HTERT RPE-1 (cell line): ENCODE measurements around the gene PRKAG1.

Source experiments
- in situ Hi-C: fragments of 300-500 bp; cut with MboI; formaldehyde crosslinking; loops from 4 replicates; pipeline ENCODE4 v1.14.3; 2020; ENCODE audit warnings: low sequenced_read_pairs

The PRKAG1 gene

DNA sequence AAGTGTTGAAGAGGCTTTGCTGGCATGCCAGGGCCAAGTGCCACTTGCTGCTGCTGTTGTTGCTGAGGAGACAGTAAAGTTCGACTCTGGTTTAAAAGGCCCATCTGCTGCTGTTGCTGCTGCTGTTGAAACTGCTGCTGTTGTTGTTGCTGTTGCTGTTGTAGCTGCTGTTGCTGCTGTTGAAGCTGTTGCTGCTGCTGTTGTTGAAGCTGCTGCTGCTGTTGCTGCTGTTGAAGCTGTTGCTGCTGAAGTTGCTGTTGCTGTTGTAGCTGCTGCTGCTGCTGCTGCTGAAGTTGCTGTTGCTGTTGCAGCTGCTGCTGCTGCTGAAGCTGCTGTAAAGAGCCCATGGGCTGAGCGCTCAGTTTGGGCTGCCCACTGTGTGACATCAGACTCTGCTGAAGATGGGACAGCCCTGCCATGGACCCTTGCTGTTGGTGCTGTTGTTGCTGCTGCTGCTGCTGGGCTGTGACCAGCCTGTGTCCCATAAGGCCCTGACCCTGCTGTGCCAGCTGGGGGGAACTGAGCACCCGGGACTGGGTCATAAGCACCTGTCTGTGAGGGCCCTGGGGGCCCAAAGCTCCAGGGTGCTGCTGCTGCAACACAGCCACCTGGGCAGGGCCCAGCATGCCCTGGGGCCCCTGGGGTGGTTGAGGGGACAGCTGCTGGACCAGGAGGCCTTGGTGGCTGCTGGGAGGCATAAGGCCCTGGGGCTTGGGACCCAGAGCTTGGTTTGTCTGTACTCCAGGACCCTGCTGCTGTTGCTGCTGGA, 14.3 kb upstream of the PRKAG1 start:
- in situ Hi-C loops = no loop called here

GRCh38 chr12:49032276-49032675, 13.7 kb upstream of the PRKAG1 start:
- in situ Hi-C loops = no loop called here

- in situ Hi-C loops = no loop called here
Observed at GRCh38 chr12:49031573-49032161, 13.1 kb upstream of the PRKAG1 start.

GRCh38 chr12:49030714-49031572, 12.4 kb upstream of the PRKAG1 start:
- in situ Hi-C loops = no loop called here

DNA sequence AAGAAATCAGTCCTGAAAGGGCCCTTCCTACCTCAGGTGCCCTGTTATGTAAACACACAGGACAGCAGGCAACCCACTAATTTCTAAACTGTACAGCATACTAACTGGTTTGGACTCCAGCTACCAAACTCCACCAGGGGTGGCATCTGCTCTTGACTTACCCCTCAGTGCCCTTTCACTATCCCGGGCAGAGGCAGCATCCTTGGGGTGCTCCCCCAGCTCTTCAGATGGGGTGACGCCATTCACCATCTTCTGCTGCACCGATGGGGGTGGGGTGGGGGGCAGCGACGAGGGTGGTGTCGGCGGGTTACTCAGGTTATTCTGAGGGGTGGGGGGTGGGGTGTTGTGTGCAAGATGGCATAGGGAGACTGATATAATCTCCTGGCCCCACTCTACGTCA, 11.5 kb upstream of the PRKAG1 start:
- in situ Hi-C loops = no loop called here

DNA sequence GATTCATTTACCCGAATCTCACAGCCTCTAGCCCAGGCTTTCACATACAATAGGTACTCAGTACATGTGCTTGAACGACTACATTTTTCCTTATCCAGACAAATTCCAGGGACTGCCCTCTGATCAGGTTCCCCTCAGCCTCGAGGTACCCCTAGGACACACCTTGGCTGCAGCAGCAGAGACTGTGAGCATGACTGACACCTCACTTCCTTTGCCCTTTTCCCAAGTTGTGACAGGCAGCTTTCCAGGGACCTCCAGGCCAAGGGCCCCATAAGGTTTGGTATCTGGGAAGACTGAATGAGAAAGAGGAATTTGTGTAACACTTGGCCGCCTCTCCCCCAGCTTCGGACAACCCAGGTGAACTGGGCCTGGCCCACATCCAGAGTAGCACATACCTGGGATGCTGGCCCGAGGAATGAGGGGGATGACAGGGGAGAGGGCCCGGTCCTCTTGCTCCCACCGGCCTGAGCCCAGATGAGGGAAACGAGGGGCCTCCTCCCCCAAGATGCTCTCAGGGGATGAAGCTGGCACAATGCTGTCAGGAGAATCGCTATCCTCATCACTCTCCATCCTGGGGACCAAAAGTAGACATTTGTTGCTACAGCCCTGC, 10.2 kb upstream of the PRKAG1 start:
- in situ Hi-C loops = no loop called here

DNA sequence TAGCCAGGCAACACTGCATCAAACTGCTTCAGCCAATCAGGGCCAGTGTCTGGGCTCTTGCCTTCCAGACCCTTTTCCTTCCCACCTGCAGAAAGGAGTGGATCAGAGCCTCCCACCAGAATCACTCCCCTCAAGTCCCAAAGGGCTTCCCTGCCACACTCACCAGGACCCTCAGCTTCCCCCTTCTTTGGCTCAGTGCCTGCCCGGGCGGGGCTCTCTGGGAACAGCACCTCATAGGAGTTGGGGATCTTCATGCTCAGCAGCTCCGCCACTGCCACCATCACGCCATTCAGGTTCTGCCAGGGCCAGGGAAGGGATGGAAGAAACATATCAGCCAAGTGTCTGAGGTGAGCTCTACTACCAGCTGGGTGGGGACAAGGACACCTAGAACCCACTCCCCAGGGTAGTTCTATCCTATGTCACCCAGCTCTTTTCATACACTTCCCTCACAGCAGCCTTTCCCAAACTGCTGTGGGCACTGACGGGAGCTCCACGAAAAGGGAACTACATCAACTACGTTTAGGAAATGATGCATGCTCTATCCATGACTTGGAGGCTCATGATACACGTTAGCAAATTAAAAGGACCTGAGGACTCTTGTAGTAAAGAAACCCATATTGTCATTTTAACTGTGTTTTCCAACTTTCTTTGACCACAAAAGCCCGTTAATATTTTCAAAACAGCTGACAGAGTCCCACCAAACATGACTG, 9.4 kb upstream of the PRKAG1 start:
- in situ Hi-C loops = no loop called here

DNA sequence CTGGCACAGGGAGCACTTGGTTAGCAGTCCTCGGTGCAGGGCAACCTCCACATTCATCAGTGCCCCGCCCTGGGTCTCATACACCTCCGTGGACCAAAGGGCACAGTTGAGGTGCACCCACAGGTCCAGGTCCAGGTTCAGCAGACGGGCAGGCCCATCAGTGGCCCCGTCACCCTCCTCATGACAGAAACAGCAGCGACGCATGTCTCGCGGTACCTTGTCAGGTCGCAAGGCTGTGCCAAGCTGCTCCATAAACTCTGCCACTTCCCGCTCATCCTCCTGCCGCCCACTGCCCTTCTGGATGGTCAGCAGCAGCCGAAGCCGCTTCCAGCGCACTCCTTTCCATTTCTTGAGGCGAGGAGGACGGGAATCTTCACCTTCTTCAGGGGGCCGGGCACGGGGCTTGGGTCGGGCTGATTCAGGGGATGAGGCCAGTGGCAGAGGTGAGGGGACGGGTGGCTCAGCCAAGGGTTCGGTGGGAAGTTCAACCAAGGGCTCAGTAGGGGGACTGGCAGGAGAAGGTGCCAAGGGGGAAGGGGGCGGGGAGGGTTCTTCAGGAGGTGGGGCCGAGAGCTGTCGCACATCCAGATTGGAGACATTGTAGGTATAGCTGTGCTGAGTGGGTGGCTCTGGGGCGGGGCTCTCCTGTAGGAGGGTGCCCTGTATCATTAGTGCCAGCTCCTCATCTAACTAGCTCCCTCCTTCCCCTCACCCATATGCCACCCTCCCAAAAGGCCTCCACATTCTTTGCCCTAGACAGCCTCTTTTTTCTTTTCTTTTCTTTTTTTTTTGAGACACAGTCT, 8.3 kb upstream of the PRKAG1 start:
- in situ Hi-C loops = no loop called here

DNA sequence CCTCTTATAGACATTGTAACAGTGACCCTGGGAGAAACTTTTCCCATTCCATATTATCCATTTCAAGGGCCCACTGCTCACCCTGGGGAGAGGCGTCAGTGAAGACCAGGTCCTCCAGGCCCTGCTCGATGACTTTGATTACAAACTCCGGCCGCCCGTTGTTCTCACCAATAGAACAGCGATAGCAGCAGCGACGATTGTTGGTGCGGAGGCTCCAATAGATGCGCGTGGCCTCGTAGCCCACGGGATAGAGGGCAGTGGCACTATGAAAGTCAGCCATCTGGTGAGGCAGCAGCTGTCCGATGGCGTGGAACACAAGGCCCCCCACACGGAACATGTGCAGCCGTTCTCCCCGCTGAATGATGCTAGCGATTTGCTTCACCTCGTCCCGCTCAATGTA, 7.5 kb upstream of the PRKAG1 start:
- in situ Hi-C loops = no loop called here

GRCh38 chr12:49025463-49025862, 6.9 kb upstream of the PRKAG1 start:
- in situ Hi-C loops = no loop called here

DNA sequence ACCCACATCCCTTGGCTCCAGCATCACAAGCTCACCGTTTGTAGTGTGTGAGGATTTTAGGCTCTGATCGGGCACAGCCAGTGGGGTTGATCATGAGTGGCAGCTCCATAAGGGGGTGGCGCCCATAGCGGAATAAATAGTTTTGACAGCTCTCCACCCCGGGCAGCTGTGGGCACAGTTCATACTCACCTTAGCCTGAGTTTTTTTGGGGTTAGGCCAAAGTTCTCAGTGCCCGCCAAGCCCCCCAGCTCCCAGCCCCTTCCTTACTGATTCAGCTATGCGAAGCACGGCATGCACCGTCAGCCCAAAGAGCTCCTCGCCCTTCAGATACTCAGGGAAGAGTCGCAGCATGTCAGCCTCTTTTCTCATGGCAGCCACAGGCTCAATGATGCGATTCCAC, 6.0 kb upstream of the PRKAG1 start:
- in situ Hi-C loops = no loop called here

- in situ Hi-C loops = no loop called here
Observed at GRCh38 chr12:49023812-49024211, 5.2 kb upstream of the PRKAG1 start.

GRCh38 chr12:49022558-49023178, 4.1 kb upstream of the PRKAG1 start:
- in situ Hi-C loops = no loop called here

GRCh38 chr12:49021292-49021915, 2.8 kb upstream of the PRKAG1 start:
- in situ Hi-C loops = no loop called here

DNA sequence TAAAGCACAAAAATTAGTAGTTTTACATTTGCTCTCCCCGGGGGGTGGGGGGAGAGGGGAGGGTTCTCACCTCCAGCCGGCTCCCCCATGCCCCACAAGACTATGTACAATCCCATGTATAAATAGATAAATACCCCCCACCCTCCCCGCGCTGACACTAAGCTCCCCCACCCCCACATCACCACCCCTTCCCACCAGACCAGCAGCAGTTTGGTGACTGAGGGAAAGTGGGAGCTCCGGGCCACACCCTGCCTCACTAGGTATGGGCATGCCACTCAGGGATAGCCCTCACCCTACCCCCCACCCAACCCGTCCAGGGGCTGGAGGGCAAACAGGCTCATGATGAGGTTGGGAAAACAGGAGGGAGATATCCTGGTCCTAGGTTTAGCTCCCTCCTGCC, 1.9 kb upstream of the PRKAG1 start:
- in situ Hi-C loops = no loop called here

DNA sequence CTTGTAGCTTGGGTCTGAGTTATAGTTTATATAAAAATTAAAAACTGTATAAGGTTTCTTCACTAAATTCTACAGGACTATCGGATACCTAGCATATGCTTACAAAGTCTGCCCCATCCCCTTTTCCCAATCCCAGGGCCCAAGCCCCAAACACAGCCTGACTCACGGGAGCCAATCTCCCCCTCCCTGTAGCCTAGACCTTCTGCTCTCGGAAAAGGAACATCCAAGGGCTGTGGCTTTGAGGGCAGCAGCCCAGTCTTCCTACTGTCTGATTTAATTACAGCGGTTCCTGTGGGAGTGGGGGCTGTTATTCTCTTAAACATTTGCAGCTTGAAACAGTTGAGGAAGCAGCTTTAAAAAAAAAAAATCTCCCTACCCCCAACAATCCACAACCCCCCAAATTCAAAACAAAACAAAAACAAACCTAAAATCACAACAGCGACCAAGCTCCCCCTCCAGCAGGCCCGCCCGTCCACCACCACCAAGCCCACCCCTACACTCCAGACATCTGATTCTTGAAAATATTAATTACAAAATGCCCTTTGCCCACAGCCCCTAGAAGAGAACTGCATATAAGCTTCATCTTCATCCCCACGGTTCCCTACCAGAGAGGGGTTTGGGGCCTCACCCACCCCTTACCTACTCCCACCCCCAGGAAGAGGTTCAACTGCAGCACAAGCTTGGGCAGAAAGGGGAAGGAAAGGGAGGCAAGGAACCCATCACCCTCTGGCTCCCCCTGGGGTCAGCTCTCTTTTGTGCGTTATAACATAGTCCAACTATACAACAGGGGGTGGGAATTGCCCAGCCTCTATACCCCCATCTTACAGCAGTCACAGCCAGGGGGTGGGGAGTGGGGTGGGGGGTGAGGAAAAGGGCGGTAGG, 1.1 kb upstream of the PRKAG1 start:
- in situ Hi-C loops = no loop called here

- in situ Hi-C loops = no loop called here
Observed at GRCh38 chr12:49019120-49019430, 499 bp upstream of the PRKAG1 start.

DNA sequence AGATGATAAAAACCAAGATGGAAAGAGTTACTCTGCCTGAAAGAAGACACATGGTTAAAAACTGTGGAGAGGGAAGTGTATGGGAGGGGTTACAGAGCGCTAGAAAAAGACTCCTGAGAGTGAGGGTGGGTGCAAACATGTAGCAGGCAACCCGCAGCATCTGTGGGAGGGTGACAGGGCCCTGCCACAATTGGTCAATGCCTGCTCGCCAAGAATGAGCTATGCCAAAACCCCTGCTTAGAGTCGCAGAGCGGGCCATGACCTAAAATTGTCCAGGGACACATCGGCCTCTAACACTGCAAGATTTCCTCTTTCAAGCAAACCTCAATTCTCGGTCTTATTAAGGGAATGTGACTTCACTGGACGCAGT, 700 bp downstream of the PRKAG1 start:
- in situ Hi-C loops = no loop called here
